Adrenal gland (tissue), 12 donors: ENCODE data around the gene CEACAM4. TPM values are rescaled to one million over a fixed set of nuclear protein-coding genes. Genes with fewer than 3 reads are reported as not detected.

Experiments used
- DNase-seq, 7 donors: peaks; one replicate each; pipeline ENCODE4 v3.0.0-alpha.2; 2019 to 2020
- H3K27ac ChIP-seq, 5 donors: fragments of 200-600 bp; sonication (generic) in 4 of 5; 1 replicate in 3 of 5; 2 replicates in 2 of 5; pipeline versions ENCODE4 v1.5.1 to v1.8.0; 2016 to 2020; ENCODE audit warnings: mild to moderate bottlenecking in 1 of 5
- H3K27me3 ChIP-seq: fragments of 200-600 bp; 2 replicates; pipeline ENCODE4 v1.8.0; 2021
- H3K36me3 ChIP-seq, 2 donors: fragments of 200-600 bp; replicated peaks in 1 of 2; 1 replicate in 1 of 2; 2 replicates in 1 of 2; pipeline versions ENCODE4 v1.5.1 to v1.8.0; 2018 to 2022
- H3K4me1 ChIP-seq, 2 donors: fragments of 200-600 bp; replicated peaks in 1 of 2; 1 replicate in 1 of 2; 2 replicates in 1 of 2; pipeline versions ENCODE4 v1.5.1 to v1.8.0; 2018 to 2021
- H3K4me3 ChIP-seq, 4 donors: fragments of 200-600 bp; sonication (generic) in 3 of 4; one replicate each; pipeline ENCODE4 v1.5.1; 2016 to 2018
- H3K9me3 ChIP-seq, 3 donors: fragments of 200-600 bp; sonication (generic) in 1 of 3; replicated peaks in 1 of 3; 1 replicate in 2 of 3; 2 replicates in 1 of 3; pipeline versions ENCODE4 v1.5.1 to v1.8.0; 2016 to 2021
- CTCF ChIP-seq, 6 experiments: fragments of 450-650 bp in 4 of 6; fragments of 200-600 bp in 2 of 6; sonication (generic) in 1 of 6; IDR thresholded peaks; 1 replicate in 5 of 6; 2 replicates in 1 of 6; pipeline versions ENCODE4 v1.5.1 to v1.8.0; 2016 to 2021; ENCODE audit warnings: antibody characterized with exemption in 6 of 6, mild to moderate bottlenecking in 2 of 6, moderate library complexity in 1 of 6
- POLR2A ChIP-seq, 2 donors: fragments of 450-650 bp; IDR thresholded peaks; one replicate each; pipeline ENCODE4 v1.6.1; 2017; ENCODE audit warnings: antibody characterized with exemption in 2 of 2, mild to moderate bottlenecking in 2 of 2, moderate library complexity in 1 of 2
- WGBS, 4 donors: extraction: QIAGEN DNeasy Blood & Tissue Kit in 2 of 4; methylation state at CpG; one replicate each; pipeline versions ENCODE4 v1.1.5 to v1.1.7; 2013 to 2017; 5-methylcytosine and 5-hydroxymethylcytosine counted together
- intact Hi-C, 2 donors: fragments of 100-400 bp; cut with DNase I; formaldehyde crosslinking; loops; one replicate each; pipeline versions ENCODE4 v1.14.1 to v1.15.0; 2022 to 2023
- polyA plus RNA-seq, 3 donors: library from polyadenylated mRNA; stranded (reverse); fragments of 200-250 nt in 2 of 3; fragments of 350-450 nt in 1 of 3; fragmentation: Illumina TruSeq in 1 of 3; extraction: RNeasy Lipid Tissue Mini Kit (QIAGEN cat#74804) in 1 of 3; gene quantifications; one replicate each; pipeline ENCODE4 v1.2.3, GENCODE V29; 2013 to 2014
- total RNA-seq, 9 donors: library from RNA; depleted of rRNA in 4 of 9; stranded (reverse); fragments of >200 nt in 4 of 9; fragments of 120-200 nt in 1 of 9; fragmentation: NEBNext Ultra II Directional in 1 of 9; extraction: Animal tissue kit (Norgen Biotek cat#: 25700) in 1 of 9; gene quantifications; one replicate each; pipeline versions ENCODE4 v1.1.0 to v1.2.4, GENCODE V29; 2013 to 2023
- donor health status: healthy with polysubstance abuse.
- donor health status: Bipolar disorder and iron deficiency.
- donor health status: DM: yes; HTN: yes; CAD: no.
- donor health status: DM: no; HTN: no; CAD: no.
- donor health status: DM: no; HTN: no; CAD: no.
- donor health status: DM: yes; HTN: yes; CAD: no.

The CEACAM4 gene
- total and polyA plus RNA-seq, 12 donors, result 0.19 to 1.6 (median 0.84) TPM; not detected in 3

GRCh38 chr19:41589371-41589770 is 37.5 kb downstream of the CEACAM4 start:
- Histone ChIP-seq H3K9me3 (no peaks in the 10 kb centered on the region), H3K36me3 (no peaks in the 10 kb centered on the region), H3K4me1 (no peaks in the 10 kb centered on the region), H3K4me3 (no peak overlapping the region), H3K27ac (no peak overlapping the region), H3K27me3 (no peaks in the 10 kb centered on the region)
- intact Hi-C loops, result no loop called here
- WGBS, 4 donors, result 44 to 67% (median 53%) methylated on average over 1 to 2 of the region's 2 CpGs; no CpG with 5 or more reads in 1 of the 4 donors
- DNase-seq, result no peak
- TF ChIP-seq POLR2A (IDR thresholded peaks at IDR 0.05) (no peak), CTCF (IDR thresholded peaks at IDR 0.05) (no peak)

GRCh38 chr19:41588497-41589209 is 38.2 kb downstream of the CEACAM4 start:
- WGBS, 4 donors, result 24 to 42% (median 29%) methylated on average over 6 of the region's 6 CpGs
- intact Hi-C loops, result no loop called here
- Histone ChIP-seq H3K9me3 (no peaks in the 10 kb centered on the region), H3K4me3 (no peak overlapping the region), H3K27me3 (no peaks in the 10 kb centered on the region), H3K27ac (no peak overlapping the region), H3K4me1 (no peaks in the 10 kb centered on the region), H3K36me3 (no peaks in the 10 kb centered on the region)
- DNase-seq, result peak in 1 of 7 donors; percentile 21
- TF ChIP-seq CTCF (IDR thresholded peaks at IDR 0.05), result no peak
- TF ChIP-seq POLR2A (IDR thresholded peaks at IDR 0.05), result no peak

GRCh38 chr19:41587838-41588210 is 39.0 kb downstream of the CEACAM4 start:
- H3K9me3 ChIP-seq, result no peaks in the 10 kb centered on the region
- DNase-seq, result no peak
- 57 to 63% (median 60%) methylated on average over 4 of the region's 4 CpGs for WGBS, 4 donors
- intact Hi-C loops, result no loop called here
- H3K27ac ChIP-seq, result no peak overlapping the region
- H3K4me1 ChIP-seq, result no peaks in the 10 kb centered on the region
- TF ChIP-seq CTCF (IDR thresholded peaks at IDR 0.05) (no peak), POLR2A (IDR thresholded peaks at IDR 0.05) (no peak)
- H3K36me3 ChIP-seq, result no peaks in the 10 kb centered on the region
- no peaks in the 10 kb centered on the region for H3K27me3 ChIP-seq
- H3K4me3 ChIP-seq, result no peak overlapping the region

DNA sequence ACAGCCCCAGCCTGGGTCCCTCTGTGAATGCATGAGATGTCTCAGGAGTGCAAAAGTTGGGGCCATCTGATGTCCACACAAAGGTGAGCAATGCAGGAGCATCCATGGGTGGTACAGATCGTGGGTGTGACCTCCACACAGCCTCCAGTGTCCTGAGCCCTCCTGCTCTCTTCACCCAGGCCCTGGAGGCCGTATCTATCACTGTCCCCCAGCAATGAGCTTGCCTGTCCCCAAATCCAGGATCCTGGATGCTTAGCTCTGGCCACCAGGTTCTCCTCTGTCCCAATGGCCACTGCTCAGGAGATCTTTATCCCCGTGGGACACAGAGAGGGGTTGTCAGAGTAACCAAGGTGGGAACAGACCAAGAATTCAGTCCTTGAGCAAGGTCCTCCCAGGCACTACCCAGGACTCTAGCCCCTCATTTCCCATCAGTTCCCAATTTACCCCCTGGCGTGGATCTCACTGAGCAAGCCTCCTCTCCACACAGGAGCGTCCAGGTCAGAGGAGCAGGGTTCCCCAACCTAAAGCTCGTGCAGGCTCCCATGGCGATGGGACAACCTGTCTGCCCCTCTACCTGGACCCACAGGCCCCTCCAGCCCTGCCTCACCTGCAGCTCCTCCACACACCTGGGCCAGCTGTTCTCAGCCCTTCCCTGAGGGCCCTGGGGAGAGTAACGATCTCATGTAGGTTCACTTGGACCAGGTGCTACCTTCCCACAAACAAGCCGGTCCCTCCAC is 39.6 kb downstream of the CEACAM4 start:
- H3K36me3 ChIP-seq, result no peaks in the 10 kb centered on the region
- H3K9me3 ChIP-seq, result no peaks in the 10 kb centered on the region
- TF ChIP-seq CTCF (IDR thresholded peaks at IDR 0.05), result no peak
- no peak for TF ChIP-seq POLR2A (IDR thresholded peaks at IDR 0.05)
- no peak overlapping the region for H3K4me3 ChIP-seq
- H3K27me3 ChIP-seq, result no peaks in the 10 kb centered on the region
- intact Hi-C loops, result no loop called here
- no peak overlapping the region for H3K27ac ChIP-seq
- WGBS, 4 donors, result 59 to 80% (median 67%) methylated on average over 7 to 9 of the region's 9 CpGs
- no peaks in the 10 kb centered on the region for H3K4me1 ChIP-seq
- DNase-seq, result no peak
